Fibroblast of the aortic adventitia (primary cell): ENCODE measurements around the gene MOGAT1. TPM values are rescaled to one million over a fixed set of nuclear protein-coding genes. Genes with fewer than 3 reads are reported as not detected.

Source experiments
- DNase-seq: peaks from one replicate; pipeline ENCODE4 v3.0.0-alpha.2; 2010; ENCODE audit warnings: low read depth
- H3K4me3 ChIP-seq: 2 replicates; pipeline ENCODE4 v1.5.1; 2011; ENCODE audit warnings: low read depth, mild to moderate bottlenecking, control low read depth, low read length, moderate library complexity
- total RNA-seq: library from RNA; depleted of rRNA; stranded (reverse); fragments of >200 nt; gene quantifications from 2 replicates; pipeline ENCODE4 v1.2.3, GENCODE V29; 2012; ENCODE audit warnings: low replicate concordance
- TF ChIP-seq, protein P1 (sequence below): IDR thresholded peaks from 2 replicates; pipeline ENCODE4 v1.5.1; 2011; ENCODE audit warnings: mild to moderate bottlenecking, low read length, control low read depth, inconsistent platforms; ENCODE audit not compliant: insufficient read depth

The MOGAT1 gene
- total RNA-seq, 1 donor = not detected

DNA sequence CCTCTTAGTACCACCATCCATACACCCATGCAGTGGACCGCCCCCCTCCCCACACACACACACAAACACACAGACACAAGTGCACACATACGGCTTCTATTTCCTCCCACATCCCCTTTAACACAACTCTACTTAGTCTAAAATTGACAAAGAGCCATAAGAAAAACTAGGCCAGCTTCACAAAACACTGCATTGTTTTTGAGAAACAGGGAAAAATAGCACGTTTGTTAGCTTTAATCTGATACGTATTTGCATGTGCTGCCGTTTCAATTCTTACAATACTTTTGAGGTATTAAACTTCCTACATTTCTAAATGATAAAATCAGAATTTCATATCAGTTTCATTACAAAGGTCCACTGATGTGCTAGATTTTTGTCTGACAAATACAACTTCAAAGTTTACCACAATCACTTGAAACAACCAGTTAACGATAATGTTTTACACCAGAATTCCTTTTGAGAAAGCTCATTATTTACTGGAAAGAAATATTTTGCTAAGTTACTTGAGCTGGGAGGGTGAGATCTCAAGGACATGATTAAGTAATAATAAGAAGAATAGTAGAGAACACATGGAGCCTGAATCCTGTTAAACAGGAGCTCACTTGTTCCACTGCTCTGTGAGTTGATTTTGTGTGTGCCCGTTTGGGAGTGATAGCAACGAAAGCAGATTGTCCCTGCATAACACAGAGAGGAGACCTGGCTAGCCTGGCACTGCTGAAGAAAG, 74.5 kb downstream of the MOGAT1 start:
- H3K4me3 ChIP-seq = no peak overlapping the region
- TF ChIP-seq, protein P1, sequence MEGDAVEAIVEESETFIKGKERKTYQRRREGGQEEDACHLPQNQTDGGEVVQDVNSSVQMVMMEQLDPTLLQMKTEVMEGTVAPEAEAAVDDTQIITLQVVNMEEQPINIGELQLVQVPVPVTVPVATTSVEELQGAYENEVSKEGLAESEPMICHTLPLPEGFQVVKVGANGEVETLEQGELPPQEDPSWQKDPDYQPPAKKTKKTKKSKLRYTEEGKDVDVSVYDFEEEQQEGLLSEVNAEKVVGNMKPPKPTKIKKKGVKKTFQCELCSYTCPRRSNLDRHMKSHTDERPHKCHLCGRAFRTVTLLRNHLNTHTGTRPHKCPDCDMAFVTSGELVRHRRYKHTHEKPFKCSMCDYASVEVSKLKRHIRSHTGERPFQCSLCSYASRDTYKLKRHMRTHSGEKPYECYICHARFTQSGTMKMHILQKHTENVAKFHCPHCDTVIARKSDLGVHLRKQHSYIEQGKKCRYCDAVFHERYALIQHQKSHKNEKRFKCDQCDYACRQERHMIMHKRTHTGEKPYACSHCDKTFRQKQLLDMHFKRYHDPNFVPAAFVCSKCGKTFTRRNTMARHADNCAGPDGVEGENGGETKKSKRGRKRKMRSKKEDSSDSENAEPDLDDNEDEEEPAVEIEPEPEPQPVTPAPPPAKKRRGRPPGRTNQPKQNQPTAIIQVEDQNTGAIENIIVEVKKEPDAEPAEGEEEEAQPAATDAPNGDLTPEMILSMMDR = no peak
- no peak for DNase-seq

DNA sequence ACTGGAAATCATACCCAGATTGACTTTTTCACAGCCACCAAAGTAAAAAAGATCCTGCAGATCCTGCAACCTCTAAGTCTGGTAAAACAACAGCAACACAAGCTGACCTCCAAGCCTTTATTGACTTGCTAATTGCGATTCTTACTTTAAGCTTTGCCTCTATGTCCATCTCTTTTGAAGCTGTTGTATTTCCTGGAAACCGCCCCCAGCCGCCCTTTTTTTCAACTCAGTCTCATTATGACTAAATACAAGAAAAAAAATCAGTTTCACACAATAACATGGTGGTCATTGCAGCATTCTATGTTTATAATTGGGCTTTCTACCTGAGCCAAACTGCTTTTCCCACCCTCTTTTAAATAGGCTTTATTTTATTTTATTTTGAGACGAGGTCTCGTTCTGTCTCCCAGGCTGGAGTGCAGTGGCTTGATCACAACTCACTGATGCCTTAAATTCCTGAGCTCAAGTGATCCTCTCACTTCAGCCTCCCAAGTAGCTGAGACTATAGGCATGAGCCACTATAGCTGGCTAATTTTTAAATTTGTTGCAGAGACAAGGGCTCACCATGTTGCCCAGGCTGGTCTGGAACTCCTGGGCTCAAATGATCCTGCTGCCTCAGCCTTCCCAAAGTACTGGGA, 76.2 kb downstream of the MOGAT1 start:
- H3K4me3 ChIP-seq = no peak overlapping the region
- TF ChIP-seq, protein P1 = no peak
- no peak for DNase-seq

DNA sequence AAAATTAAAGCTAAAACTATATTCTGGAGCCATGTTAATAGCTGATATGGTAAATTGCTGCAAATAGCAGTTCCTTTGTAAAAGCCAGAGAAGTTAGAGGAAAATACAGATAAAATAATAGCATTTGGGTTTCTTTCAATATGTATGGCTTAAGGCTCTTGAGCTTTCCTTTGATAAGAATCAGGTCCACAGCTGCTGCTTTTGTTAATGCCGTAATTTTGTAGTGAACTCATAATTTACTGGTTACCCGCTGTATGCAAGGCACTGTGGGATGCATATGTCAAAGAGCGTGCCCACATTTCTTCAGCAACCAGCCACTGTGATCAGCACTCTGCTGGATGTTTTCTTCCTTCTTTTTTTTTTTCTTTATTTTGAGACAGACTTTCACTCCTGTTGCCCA, 79.1 kb downstream of the MOGAT1 start:
- TF ChIP-seq, protein P1 = no peak
- no peak for DNase-seq
- H3K4me3 ChIP-seq = no peak overlapping the region

DNA sequence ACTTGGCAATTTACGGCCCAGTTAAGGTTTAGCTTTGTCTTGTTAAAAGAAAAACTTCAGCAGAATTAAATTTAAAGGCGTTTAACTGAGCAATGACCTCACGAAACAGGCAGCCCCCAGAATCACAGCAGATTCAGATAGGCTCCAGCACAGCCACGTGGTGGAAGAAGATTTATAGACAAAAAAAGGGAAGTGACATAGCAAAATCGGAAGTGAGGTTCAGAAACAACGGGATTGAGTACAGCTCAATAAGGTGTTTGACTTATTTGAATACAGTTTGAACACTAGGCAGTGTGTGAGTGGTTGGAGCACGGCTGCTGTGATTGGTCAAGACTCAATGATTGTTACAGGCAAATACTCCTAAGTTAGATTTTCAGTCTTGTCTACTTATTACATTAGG, 79.8 kb downstream of the MOGAT1 start:
- DNase-seq = no peak
- no peak overlapping the region for H3K4me3 ChIP-seq
- TF ChIP-seq, protein P1 = no peak

DNA sequence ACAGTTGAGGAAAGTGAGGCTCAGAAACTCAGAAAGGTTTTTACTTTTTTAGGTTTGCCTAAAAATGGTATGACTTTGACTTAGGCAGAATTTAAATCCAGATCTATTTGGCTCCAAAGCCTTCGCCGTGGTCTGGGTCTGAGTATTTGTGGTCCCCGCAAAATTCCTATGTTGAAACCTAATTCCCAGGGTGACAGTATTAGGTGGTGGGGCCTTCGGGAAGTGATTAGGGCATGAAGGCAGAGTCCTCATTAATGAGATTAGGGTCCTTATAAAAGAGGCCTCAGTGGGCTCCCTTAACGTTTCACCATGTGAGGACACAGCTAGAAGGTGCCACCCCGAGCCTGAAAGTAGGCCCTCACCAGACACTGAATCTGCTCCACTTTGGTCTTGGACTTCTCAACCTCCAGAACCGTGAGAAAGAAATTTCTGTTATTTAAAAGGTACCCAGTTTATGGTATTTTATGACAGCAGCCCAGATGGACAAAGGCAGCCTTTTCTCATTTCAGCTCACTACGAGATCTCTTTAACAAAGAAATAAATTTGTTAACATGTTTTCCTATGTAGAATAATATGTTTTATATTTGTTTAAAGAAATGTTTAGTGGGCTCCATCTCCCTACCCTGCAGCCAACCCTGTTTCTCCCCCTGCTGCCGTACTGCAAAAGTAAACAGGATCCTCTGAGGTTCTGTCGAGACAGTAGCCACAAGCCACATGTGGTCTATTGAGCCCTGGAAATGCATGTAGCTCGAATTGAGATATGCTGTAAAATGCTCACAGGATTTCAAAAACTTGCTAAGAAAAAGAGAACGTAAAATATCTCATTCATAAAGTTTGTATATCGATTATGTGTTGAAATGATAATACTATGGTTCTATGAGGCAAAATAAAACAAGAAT, 80.6 kb downstream of the MOGAT1 start:
- DNase-seq = no peak
- no peak overlapping the region for H3K4me3 ChIP-seq
- TF ChIP-seq, protein P1 = no peak

DNA sequence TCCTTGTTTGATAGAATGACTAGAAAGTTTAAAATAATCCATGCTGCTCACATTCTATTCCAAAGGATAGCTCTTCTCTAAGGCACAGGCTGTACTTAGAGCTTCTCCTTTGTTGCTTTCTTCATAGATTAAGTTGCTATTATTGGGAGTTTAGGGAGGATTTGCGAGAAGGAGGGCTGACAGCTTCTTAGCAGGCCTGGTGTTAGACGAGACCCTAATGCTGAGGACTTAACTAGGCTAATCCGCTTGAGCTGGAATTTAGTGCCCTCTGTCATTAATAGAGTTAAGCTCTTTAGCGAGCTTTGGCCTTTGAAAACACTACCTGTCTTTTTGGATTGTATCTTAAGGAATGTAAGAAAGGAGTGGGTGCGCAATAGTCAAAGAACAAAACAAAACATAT, 81.3 kb downstream of the MOGAT1 start:
- no peak overlapping the region for H3K4me3 ChIP-seq
- DNase-seq = no peak
- TF ChIP-seq, protein P1 = no peak
